NCI-H1694 (cell line): ENCODE data around the gene LGALS7.

ENCODE experiments used
- DNase-seq: peaks from one replicate; lab custom pipeline; 2025; lab: John Stamatoyannopoulos, UW

The LGALS7 gene

GRCh38 chr19:38739440-38740256, 33.7 kb downstream of the LGALS7 start:
- no peak for DNase-seq

- no peak for DNase-seq
Measured at GRCh38 chr19:38737921-38738737, 35.2 kb downstream of the LGALS7 start.

DNA sequence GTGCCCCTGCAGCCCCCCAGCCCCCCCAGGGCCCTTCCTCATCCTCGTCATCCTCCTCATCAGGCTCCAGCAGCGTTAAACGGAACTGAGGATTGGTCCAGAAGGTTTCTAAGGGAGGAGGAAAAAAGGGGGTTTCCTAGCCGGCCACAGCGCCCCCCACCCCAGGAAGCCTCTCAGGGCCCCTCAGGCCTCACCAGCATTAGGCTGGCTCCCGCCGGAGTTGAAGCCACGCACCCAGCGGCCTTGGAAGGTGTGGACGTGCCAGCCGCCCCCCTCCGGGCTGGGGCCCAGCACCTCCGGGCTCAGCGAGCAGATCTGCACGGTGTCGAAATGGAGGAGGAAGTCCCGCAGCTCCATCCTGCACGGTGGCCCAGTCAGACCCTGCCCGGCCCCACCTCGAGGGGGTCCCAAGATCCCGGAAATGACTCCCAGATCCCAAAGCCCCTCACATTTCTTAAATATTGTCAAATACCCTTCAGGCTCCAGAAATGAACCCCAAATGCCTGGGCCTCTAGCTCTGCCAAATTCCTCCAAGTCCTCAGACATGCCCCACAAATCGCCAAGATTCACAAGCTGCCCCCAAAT, 35.9 kb downstream of the LGALS7 start:
- no peak for DNase-seq

DNA sequence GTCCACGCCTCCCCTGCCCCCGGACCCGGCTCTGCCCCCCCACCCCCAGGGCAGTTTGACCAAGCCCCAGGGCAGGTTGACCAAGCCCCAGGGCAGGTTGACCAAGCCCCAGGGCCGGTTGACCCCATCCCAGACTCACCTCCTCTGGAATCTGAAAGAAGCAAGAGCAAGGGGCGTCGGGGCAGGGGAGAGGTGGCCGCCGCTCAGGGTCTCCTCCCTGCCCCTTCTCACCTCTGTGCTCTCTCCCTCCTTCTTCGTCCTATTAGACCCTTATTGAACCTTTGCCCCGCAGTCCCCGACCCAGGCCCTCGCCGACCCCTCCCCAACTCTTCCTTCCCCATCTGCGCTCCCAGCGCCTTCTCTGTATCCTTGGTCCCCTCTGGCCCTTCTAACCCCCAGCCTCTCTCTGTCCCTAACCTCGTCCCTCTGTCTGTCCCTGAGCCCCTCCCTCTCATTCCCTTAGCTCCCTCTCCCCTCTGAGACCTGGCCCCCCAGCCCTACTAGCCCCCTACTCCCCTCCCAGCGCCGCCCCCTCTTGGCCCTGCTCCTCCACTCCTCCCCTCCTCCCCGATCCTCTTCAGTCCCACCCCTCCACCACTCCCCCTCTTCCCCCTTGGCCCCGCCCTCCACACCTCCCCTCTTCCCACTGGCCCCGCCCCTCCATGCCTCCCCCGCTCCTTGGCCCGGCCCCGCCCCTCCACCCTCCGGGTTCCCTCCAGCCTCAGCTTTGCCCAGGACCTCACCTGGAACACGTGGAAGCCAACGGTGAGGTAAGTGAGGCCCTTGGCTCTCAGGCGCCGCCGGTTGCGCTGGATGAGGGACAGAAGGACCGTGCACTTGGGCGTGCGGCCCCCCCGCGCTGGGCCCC, 36.7 kb downstream of the LGALS7 start:
- DNase-seq = no peak

GRCh38 chr19:38736036-38736412, 37.3 kb downstream of the LGALS7 start:
- no peak for DNase-seq

DNA sequence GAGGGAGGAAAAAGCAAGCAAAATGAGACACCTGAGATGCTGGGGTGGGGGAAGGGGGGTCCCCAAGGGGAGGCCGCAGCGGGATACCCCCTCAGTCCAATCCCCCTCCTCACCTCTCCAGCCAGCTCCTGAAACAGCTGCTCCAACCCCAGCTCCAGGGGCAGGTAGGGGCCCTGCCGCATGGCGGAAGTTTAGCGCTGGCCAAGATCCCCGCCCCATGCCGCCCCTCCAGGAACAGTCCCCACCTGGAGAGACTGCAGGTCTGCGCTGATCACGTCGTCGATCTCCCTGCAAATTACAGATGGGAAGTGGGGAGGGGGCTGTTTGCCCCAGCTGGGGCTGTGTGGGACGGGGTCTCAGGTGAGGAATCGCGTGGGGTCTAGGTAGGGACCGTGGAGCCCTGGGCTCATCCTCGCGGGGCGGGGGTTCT, 38.0 kb downstream of the LGALS7 start:
- no peak for DNase-seq

- DNase-seq = no peak
Measured at GRCh38 chr19:38734426-38735256, 38.7 kb downstream of the LGALS7 start.

DNA sequence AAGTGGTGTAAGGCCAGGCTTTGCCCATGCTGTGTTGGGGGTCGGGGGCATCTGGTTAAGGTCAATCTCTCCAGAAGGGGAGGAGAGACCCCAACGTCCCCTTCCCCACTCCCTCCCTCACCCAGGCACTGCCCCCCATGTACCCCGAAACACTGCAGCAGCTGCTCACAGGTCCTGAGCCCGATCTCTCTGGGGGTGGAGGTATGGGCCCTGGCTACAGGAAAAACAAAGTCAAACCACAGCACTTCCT, 39.2 kb downstream of the LGALS7 start:
- DNase-seq = no peak

DNA sequence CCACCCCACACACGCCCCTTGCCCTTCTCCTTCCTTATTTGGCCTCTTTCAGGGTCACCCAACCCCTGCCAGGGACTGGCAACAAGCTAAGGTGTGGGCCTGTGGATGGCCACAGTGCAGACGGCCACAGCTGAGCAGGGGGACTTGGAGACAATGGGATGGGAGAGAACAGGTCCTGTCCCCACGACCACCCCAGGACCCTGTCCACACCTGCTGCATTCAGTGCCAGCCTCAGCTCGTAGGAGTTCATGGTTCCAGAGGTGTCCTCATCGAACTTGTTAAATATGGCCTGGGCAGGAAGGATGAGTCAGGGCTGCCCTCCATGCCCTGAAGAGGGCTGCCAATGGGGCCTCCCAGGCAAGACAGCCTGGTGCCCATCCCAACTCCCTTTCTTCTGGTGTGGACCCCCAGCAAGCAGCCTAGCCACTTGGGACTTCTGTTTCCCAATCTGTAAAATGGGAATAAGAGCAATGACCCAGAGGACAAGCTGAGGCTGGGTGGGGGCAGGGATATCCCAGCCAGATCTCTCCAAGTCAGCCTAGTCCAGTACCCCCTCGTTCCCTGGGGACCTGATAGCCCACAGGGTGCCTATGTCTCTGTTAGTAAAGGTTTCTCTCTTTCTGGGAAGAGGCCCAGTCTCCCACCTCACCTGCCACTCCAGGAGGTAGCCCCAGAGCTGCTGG, 39.7 kb downstream of the LGALS7 start:
- DNase-seq = no peak

- no peak for DNase-seq
Measured at GRCh38 chr19:38733241-38733492, 40.1 kb downstream of the LGALS7 start.

DNA sequence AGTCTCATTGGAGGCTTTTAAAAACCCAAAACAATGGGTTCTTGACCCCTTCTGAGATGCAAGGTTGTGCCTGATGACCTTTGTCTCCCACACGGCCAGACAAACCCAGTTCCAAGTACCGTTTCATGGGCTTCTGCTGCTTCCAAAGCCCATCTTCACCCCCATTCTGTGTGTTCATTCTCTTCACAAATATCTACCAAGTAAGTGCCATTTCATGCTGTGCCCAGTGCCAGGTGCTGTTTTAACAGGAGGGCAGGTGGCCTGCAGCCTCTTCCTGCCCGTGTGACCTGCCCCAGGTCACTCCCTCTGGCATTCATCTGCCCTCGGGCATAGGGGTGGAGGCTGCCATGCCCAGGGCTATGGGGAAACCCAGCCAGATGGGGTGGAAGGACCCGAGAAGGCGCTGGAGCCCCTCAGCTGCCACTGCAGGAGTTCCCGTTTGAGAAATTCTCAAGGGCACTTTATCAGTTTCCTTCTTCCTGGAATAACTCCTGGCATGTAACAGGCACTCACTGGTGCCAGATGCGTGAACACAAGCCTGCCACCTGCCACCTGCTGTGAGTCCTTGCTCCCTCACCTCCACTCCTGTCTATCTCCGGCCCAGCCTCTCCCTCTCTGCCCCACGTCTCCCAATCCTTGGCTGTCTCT, 41.5 kb downstream of the LGALS7 start:
- DNase-seq = no peak

GRCh38 chr19:38730731-38731589, 42.4 kb downstream of the LGALS7 start:
- no peak for DNase-seq

DNA sequence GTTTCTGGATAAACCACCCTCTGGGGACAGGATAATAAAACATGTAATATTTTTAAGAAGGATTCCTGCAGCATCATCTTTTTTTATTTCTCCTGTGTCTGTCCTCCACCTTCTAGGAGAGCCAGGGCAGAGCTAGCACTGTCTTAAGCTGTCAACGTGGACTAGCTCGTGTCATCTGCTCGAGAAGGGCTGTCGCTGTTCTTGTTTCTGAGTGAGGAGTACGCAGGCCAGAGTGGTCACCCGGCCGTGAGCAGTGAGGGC, 42.9 kb downstream of the LGALS7 start:
- DNase-seq = no peak

- DNase-seq = peak; percentile 52
Measured at GRCh38 chr19:38729653-38730469, 43.5 kb downstream of the LGALS7 start.

GRCh38 chr19:38728752-38729541, 44.4 kb downstream of the LGALS7 start:
- no peak for DNase-seq

- no peak for DNase-seq
Measured at GRCh38 chr19:38727868-38728660, 45.3 kb downstream of the LGALS7 start.

GRCh38 chr19:38727306-38727867, 45.9 kb downstream of the LGALS7 start:
- DNase-seq = no peak
